Upper lobe of left lung (tissue), 4 donors: ENCODE measurements around the gene GRK7.
A peak's percentile ranks its signal among the peaks of the same experiment; 100 is the strongest.

Experiments
- EP300 ChIP-seq, 4 donors: sonication (generic); formaldehyde crosslinking; IDR thresholded peaks; one replicate each; pipeline ENCODE4 v1.5.1; 2017; ENCODE audit warnings: antibody characterized with exemption in 4 of 4, control low read depth in 2 of 4
- POLR2A ChIP-seq, 4 donors: fragments of 450-650 bp; IDR thresholded peaks; one replicate each; pipeline ENCODE4 v1.5.1; 2016 to 2017; ENCODE audit warnings: antibody characterized with exemption in 4 of 4, mild to moderate bottlenecking in 2 of 4
- POLR2AphosphoS5 ChIP-seq, 2 donors: sonication (generic); formaldehyde crosslinking; IDR thresholded peaks; one replicate each; pipeline ENCODE4 v1.5.1; 2017; ENCODE audit warnings: antibody characterized with exemption in 2 of 2
- TF ChIP-seq, protein P1 (sequence below), 6 experiments: fragments of 450-650 bp in 4 of 6; fragments of 200-600 bp in 2 of 6; sonication (generic) in 2 of 6; IDR thresholded peaks; one replicate each; pipeline ENCODE4 v1.5.1; 2016 to 2019; ENCODE audit warnings: antibody characterized with exemption in 6 of 6

DNA sequence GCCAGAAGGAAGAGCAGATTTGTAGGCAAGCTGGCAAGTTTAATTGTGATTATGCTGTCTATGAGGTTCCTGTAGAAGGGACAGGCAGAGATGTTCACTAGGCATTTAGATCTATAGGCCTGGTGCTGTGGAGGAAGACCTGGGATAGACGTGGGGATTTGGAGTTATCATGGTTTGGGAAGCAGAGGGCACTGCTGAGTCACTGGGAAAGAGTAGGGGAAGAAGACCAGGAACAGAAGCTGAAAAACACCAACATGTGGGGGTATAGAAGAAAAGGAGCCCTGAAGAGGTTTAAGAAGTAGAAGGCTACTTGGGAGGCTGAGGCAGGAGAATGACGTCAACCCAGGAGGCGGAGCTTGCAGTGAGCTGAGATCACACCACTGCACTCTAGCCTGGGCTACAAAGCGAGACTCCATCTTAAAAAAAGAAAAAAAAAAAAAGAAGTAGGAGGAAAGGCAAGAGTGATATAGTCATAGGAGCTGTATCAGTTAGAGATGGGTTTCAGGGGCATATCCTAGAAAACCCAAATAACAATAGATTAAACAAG, 19.3 kb downstream of the GRK7 start:
- TF ChIP-seq EP300 (IDR thresholded peaks at IDR 0.05) (no peak), POLR2A (IDR thresholded peaks at IDR 0.05) (no peak), POLR2AphosphoS5 (IDR thresholded peaks at IDR 0.05) (no peak)
- TF ChIP-seq, protein P1, sequence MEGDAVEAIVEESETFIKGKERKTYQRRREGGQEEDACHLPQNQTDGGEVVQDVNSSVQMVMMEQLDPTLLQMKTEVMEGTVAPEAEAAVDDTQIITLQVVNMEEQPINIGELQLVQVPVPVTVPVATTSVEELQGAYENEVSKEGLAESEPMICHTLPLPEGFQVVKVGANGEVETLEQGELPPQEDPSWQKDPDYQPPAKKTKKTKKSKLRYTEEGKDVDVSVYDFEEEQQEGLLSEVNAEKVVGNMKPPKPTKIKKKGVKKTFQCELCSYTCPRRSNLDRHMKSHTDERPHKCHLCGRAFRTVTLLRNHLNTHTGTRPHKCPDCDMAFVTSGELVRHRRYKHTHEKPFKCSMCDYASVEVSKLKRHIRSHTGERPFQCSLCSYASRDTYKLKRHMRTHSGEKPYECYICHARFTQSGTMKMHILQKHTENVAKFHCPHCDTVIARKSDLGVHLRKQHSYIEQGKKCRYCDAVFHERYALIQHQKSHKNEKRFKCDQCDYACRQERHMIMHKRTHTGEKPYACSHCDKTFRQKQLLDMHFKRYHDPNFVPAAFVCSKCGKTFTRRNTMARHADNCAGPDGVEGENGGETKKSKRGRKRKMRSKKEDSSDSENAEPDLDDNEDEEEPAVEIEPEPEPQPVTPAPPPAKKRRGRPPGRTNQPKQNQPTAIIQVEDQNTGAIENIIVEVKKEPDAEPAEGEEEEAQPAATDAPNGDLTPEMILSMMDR (IDR thresholded peaks at IDR 0.05), result peak in 1 of 6 experiments; percentile 22
